Middle frontal gyrus (tissue), 1 donor: ENCODE results near the gene EEF1G.
"Not testable (repeated sequence)": the region's sequence is repeated elsewhere in the genome, so short reads cannot be mapped to it uniquely, and the experiment has no call there.

Source experiments
- DNase-seq: peaks from one replicate; pipeline ENCODE4 v3.0.0-alpha.2; 2015; ENCODE audit warnings: low spot score; ENCODE audit errors: extremely low spot score

The EEF1G gene

GRCh38 chr11:62577046-62577714 lies 3.5 kb upstream of the EEF1G start:
- DNase-seq: no peak

GRCh38 chr11:62575837-62576236 lies 2.1 kb upstream of the EEF1G start:
- DNase-seq: no peak

- no peak for DNase-seq
Measured at GRCh38 chr11:62575156-62575555, 1.5 kb upstream of the EEF1G start.

DNA sequence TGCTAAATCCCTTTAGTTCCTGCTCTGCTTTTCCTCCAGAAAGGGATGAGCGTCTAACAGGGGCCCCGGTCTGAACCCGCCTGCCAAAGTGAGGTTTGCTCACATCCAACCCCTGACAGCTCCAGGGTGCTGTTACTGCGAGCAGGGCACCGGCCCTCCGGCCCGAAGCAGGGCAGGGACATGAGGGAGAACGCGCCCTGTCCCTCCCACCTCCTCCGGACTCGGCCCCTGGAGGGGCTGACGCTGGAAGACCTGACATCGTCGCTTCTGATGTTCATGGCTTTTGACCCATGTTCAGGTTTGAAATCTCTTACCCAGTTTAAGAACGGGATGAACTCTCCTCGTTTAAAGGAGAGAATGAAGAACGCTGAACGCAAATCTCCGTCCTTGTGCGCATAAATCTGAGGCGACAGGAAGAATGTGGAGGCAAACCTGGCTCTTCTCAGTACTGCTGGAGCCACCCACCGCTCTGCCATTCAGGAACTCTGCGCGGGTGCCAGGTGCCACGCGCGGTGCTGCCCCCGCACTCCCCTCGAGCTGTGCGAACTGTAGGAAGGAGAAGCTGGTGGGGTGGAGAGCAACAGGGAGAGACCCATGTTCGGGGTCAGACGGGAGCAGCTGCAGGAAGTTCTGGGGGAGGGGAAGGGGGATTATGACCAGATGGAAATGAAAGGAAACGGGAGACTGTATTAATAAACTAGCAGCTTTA lies 826 bp upstream of the EEF1G start:
- DNase-seq: no peak

DNA sequence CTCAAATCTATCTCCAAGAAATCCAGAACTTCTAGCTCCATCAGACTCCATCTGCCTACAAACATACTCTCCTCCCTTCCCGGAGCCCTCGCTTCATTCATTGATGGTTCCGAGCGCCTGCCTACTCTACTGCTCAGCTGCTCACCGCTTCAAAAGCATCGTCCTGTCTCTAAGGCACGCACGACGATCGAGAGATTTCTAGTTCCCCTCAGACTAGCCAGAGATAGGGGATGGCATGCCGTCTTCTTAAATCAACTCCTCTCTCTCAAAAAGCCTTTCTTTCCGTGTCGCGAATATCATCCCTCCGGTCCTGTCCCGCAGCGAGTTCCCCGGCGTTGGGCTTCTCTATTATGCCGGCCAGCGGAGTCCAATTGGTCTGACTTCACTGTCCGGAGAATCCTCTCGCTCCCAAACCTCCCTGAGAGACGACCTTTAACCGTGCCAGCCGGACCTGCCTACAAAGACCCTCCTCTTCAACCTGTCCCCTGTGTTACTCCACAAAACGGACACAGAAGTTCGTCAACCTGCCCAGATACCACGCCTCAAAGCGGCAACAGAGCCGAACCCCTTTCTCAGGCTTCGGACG lies 592 bp downstream of the EEF1G start:
- DNase-seq: no peak

- no peak for DNase-seq
Measured at GRCh38 chr11:62572431-62572830, 1.3 kb downstream of the EEF1G start.

- DNase-seq: not testable (repeated sequence)
Measured at GRCh38 chr11:62571493-62571892, 2.2 kb downstream of the EEF1G start.

- DNase-seq: not testable (repeated sequence)
Measured at GRCh38 chr11:62570903-62571302, 2.8 kb downstream of the EEF1G start.

DNA sequence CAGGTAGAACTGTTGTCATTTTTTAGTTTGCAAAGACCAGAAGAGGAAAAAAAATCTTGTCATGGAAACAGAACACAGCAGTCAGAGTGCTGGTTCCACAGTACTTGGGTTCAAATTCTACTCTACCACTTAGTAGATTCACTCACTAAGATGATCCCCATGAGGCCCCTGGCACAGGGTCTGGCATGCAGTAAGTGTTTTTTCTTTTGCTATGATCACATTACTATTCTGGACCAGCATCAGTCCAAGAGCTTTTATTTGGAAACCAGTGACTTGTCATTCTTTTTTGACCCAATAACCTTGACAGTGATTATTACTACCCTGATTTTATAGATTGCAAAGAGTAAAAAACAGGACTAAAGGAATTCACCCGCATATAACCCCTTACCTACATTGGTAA lies 4.1 kb downstream of the EEF1G start:
- no peak for DNase-seq

DNA sequence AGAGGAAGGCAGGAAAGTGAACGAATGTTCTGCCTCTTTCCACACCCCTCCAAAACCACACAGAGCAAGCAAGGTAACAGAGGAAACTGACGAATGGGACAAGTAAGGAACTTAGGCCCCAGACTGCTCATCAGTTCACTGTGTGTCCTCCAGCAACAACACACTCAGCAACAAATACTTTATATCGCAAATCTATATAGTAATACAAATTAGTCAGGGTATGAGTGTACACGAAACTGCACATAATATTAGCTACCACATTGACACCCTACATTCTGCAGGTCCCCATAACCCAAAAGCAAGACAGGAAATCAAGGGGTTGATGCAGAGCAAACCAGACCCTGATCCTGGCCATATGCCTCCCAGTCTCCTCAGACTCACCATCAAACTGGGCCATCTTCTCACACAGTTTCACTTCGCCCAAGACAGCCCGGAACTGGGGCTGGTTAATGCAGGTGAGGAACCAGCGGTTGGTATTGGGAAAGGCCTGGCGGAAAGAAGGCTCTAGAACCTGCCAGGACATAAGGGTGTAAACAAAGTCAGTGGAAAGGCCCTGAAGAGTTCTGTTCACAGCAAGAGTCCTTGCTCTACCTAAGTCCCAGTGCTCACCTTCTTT lies 6.6 kb downstream of the EEF1G start:
- no peak for DNase-seq

- DNase-seq: no peak
Measured at GRCh38 chr11:62566247-62566646, 7.4 kb downstream of the EEF1G start.

GRCh38 chr11:62565100-62565802 lies 8.4 kb downstream of the EEF1G start:
- no peak for DNase-seq

- DNase-seq: not testable (repeated sequence)
Measured at GRCh38 chr11:62561677-62562230, 11.9 kb downstream of the EEF1G start.

DNA sequence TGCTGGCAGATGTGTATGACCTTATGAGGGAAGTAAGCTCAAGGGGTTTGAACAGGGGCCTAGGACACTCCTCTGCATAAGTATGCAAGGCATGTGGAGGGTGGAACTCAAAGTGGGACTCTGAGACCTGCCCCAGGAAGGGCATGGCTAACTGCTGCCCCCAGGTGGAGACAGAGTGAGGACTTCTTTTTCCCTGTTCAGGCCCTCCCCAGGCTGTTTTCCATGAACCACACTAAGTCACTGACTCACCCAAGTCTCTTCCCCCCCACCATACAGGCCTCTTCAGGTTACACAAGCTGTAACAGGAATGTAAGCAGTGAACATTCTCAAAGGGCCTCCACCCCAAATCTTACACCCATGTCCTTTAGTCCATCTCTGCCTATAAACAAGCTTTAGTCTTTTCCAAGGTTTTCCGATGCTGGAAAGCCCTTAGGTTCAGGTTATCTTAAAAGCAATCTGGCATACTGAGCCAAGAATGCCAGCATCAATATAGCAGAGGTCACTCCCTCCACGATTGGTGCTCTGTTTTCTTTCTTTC lies 13.1 kb downstream of the EEF1G start:
- DNase-seq: no peak

GRCh38 chr11:62559626-62560025 lies 14.1 kb downstream of the EEF1G start:
- not testable (repeated sequence) for DNase-seq

DNA sequence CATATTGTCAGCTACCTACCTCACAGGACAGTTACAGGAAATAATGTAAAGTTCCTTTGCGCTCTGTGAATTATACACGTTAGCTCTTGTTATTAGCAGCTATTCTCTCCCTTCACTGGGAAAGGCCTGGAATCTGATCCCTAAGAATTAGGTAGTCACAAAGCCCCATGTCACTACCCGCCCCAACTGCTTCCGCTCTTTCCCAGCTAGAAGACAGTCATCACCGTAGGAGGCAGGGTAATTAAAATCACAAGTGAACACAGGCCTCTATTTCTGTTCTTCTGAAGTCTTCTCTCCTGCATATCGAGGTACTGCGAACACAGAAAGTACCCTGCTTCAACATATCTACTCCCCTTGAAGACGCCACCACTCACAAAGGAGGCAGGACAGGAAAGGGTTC lies 14.5 kb downstream of the EEF1G start:
- DNase-seq: no peak

- no peak for DNase-seq
Measured at GRCh38 chr11:62558669-62559068, 15.0 kb downstream of the EEF1G start.

DNA sequence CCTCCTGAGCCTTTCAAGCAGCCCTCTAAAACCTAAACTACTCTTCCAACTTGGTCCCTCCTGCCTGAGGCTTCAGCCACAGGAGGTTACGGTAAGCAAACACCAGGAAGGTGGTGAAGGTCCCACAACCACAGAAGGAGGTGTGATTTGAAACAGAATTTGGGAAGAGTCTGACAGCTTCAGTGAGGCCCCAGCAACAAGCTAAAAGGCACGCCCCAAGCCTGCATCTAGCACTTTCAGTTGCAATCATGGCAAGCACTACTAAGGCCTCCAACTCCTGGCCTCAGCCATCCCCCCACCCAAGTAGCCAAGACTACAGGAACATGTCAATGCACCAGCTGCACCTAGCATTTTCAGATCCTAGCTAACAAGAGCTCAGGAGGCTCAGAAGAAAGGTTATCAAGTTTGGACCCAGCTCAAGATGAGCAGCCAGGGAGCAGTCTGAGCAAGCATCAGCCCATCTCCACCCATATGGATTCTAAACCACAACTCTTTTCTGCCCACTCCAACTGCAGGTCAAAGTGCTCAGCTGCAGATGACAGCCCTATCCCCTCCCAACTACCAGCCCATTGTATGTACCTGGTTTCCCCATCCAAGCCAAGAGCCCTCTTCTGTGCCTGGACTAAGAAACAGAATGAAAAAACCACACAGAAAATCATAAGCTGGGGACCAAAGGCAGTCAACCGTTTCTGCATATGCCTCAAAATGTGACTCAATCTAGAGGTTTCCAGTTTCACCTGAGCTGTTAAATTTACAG lies 16.6 kb downstream of the EEF1G start:
- DNase-seq: no peak

GRCh38 chr11:62556108-62556874 lies 17.4 kb downstream of the EEF1G start:
- no peak for DNase-seq
